ENCODE measurements around the gene MRPL41.
"Not testable (repeated sequence)": the region's sequence is repeated elsewhere in the genome, so short reads cannot be mapped to it uniquely, and the experiment has no call there.

Gene MRPL41

GRCh38 chr9:137590469-137591383, 39.0 kb downstream of the MRPL41 start, which contains the start of gene ZMYND19:
ZMYND19 (minus strand) TSS chr9:137590512; CDS start chr9:137590263, 249 bp downstream.
- Histone ChIP-seq H3K27ac (replicated peaks) (peak within 1 kb of the TSS; percentile 85), H3K27me3 (ENCODE audit: insufficient read depth, poor library complexity, severe bottlenecking) (no peaks in the 10 kb centered on the region), H3K4me3 (replicated peaks; ENCODE audit: insufficient read depth, low read length) (peak within 1 kb of the TSS; percentile 85)
- TF ChIP-seq POLR2AphosphoS5 (IDR thresholded peaks at IDR 0.05; ENCODE audit: low read depth) (peak; percentile 31; the same call in 1 of the 2 replicates), SPI1 (IDR thresholded peaks at IDR 0.05; ENCODE audit: borderline replicate concordance, low read depth) (peak; percentile 60; the same call in 1 of the 2 replicates), CTCF (IDR thresholded peaks at IDR 0.05; ENCODE audit: insufficient read depth, low read length) (no peak), REST (IDR thresholded peaks at IDR 0.05; ENCODE audit: insufficient replicate concordance, low read depth) (no peak), GABPA (IDR thresholded peaks at IDR 0.05; ENCODE audit: low read depth) (no peak)
- DNase-seq (ENCODE audit: low read depth in 1 of 2, low spot score in 1 of 2) = peak; percentile 77 to 80

GRCh38 chr9:137592767-137593166, 41.1 kb downstream of the MRPL41 start:
- TF ChIP-seq POLR2AphosphoS5 (IDR thresholded peaks at IDR 0.05; ENCODE audit: low read depth) = no peak
- no peak for TF ChIP-seq CTCF (IDR thresholded peaks at IDR 0.05; ENCODE audit: insufficient read depth, low read length)
- TF ChIP-seq SPI1 (IDR thresholded peaks at IDR 0.05; ENCODE audit: borderline replicate concordance, low read depth) = peak; percentile 70; the same call in 1 of the 2 replicates
- peak; percentile 74 to 86 for DNase-seq (ENCODE audit: low read depth in 1 of 2, low spot score in 1 of 2)
- peak overlapping the region; percentile 31 for H3K27ac ChIP-seq (replicated peaks)
- H3K27me3 ChIP-seq (ENCODE audit: insufficient read depth, poor library complexity, severe bottlenecking) = no peaks in the 10 kb centered on the region
- H3K4me3 ChIP-seq (replicated peaks; ENCODE audit: insufficient read depth, low read length) = no peak overlapping the region

GRCh38 chr9:137593176-137593575, 41.5 kb downstream of the MRPL41 start:
- no peak for TF ChIP-seq POLR2AphosphoS5 (IDR thresholded peaks at IDR 0.05; ENCODE audit: low read depth)
- no peak for TF ChIP-seq CTCF (IDR thresholded peaks at IDR 0.05; ENCODE audit: insufficient read depth, low read length)
- TF ChIP-seq SPI1 (IDR thresholded peaks at IDR 0.05; ENCODE audit: borderline replicate concordance, low read depth) = no peak
- no peak for TF ChIP-seq REST (IDR thresholded peaks at IDR 0.05; ENCODE audit: insufficient replicate concordance, low read depth)
- TF ChIP-seq GABPA (IDR thresholded peaks at IDR 0.05; ENCODE audit: low read depth) = no peak
- H3K27me3 ChIP-seq (ENCODE audit: insufficient read depth, poor library complexity, severe bottlenecking) = no peaks in the 10 kb centered on the region

GRCh38 chr9:137596577-137596976, 44.9 kb downstream of the MRPL41 start:
- H3K27ac ChIP-seq (replicated peaks); H3K27me3 ChIP-seq (ENCODE audit: insufficient read depth, poor library complexity, severe bottlenecking); DNase-seq (ENCODE audit: low read depth in 1 of 2, low spot score in 1 of 2); H3K4me3 ChIP-seq (replicated peaks; ENCODE audit: insufficient read depth, low read length): not testable (repeated sequence)

More at GRCh38 chr9:137593176-137593575, 41.5 kb downstream of the MRPL41 start:
- no peak for DNase-seq (ENCODE audit: low read depth in 1 of 2, low spot score in 1 of 2)
- no peak overlapping the region for H3K4me3 ChIP-seq (replicated peaks; ENCODE audit: insufficient read depth, low read length)
- peak overlapping the region; percentile 31; the same call in 1 of the 2 replicates for H3K27ac ChIP-seq (replicated peaks)

Measured in HL-60 (cell line).